ENCODE results near the gene BABAM2. TPM values are rescaled to one million over a fixed set of nuclear protein-coding genes. Genes with fewer than 3 reads are reported as not detected.

The BABAM2 gene
- total and polyA plus RNA-seq, 2 of the 4 experiments (the other 2 are of a cell fraction) = 20.9 to 23.1 TPM

- peak overlapping the region; percentile 32; the same call in 1 of the 2 replicates for H2BK120ac ChIP-seq (ENCODE audit: low read depth, low read length)
- H2AK5ac ChIP-seq (ENCODE audit: low read depth, low read length) = no peak overlapping the region; the same call in 1 of the 2 replicates
- no peak for ATAC-seq (ENCODE audit: low read depth)
- H3K4ac ChIP-seq (ENCODE audit: low read depth, low read length) = peak overlapping the region; percentile 44; the same call in 1 of the 2 replicates
- no peak overlapping the region for H3K4me2 ChIP-seq (ENCODE audit: low read depth, low read length)
- H3K56ac ChIP-seq (ENCODE audit: extremely low read depth, insufficient read depth, low read length) = no peak overlapping the region
- dilution Hi-C loops (cut with HindIII; ENCODE audit: low sequenced_read_pairs, unreplicated experiment) (no loop called here), in situ Hi-C loops (cut with MboI; ENCODE audit: low sequenced_read_pairs) (no loop called here), intact Hi-C loops (cut with micrococcal nuclease) (no loop called here)
- no TSS peak for BruUV-seq (replicated peaks)
- H2AFZ ChIP-seq (replicated peaks; ENCODE audit: low read length, poor library complexity) = no peak overlapping the region
- TF ChIP-seq BHLHE40 (IDR thresholded peaks at IDR 0.05; ENCODE audit: low read depth, low read length) (no peak), CEBPB (IDR thresholded peaks at IDR 0.05; ENCODE audit: low read depth, low read length) (no peak), MXI1 (IDR thresholded peaks at IDR 0.05; ENCODE audit: borderline replicate concordance, low read depth, low read length) (no peak), RCOR1 (IDR thresholded peaks at IDR 0.05; ENCODE audit: insufficient replicate concordance, low read length) (no peak), MAZ (IDR thresholded peaks at IDR 0.05; ENCODE audit: borderline replicate concordance, low read depth, low read length) (no peak), RFX5 (IDR thresholded peaks at IDR 0.05; ENCODE audit: low read depth, low read length) (no peak), FOS (IDR thresholded peaks at IDR 0.05; ENCODE audit: low read depth, low read length) (no peak), CTCF (conservative IDR thresholded peaks at IDR 0.05; ENCODE audit: low read depth, low read length) (no peak), RAD21 (IDR thresholded peaks at IDR 0.05; ENCODE audit: low read length) (no peak), MAFK (IDR thresholded peaks at IDR 0.05; ENCODE audit: low read depth, low read length) (no peak), POLR2A (IDR thresholded peaks at IDR 0.05; ENCODE audit: low read depth, low read length) (no peak), USF2 (IDR thresholded peaks at IDR 0.05; ENCODE audit: low read depth, low read length) (no peak), SMC3 (IDR thresholded peaks at IDR 0.05; ENCODE audit: low read depth, low read length) (no peak), NFE2L2 (IDR thresholded peaks at IDR 0.05; ENCODE audit: low read depth, low read length) (no peak), CHD1 (IDR thresholded peaks at IDR 0.05; ENCODE audit: low read depth, low read length) (no peak)
- TF ChIP-seq, protein P1, sequence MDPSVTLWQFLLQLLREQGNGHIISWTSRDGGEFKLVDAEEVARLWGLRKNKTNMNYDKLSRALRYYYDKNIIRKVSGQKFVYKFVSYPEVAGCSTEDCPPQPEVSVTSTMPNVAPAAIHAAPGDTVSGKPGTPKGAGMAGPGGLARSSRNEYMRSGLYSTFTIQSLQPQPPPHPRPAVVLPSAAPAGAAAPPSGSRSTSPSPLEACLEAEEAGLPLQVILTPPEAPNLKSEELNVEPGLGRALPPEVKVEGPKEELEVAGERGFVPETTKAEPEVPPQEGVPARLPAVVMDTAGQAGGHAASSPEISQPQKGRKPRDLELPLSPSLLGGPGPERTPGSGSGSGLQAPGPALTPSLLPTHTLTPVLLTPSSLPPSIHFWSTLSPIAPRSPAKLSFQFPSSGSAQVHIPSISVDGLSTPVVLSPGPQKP (IDR thresholded peaks at IDR 0.05; ENCODE audit: borderline replicate concordance, low read depth, low read length) = no peak
- no peaks in the 10 kb centered on the region for H4K20me1 ChIP-seq (ENCODE audit: insufficient read depth, low read length)
- H3K9me3 ChIP-seq (ENCODE audit: control insufficient read depth, insufficient read depth, low read length) = no peaks in the 10 kb centered on the region
- peaks cover 3% of the 10 kb centered on the region; the same call in 1 of the 2 replicates for H3K36me3 ChIP-seq (ENCODE audit: control insufficient read depth, insufficient read depth, low read length)
- H2BK15ac ChIP-seq (ENCODE audit: low read depth, low read length) = no peak overlapping the region
- H3K27me3 ChIP-seq (ENCODE audit: control insufficient read depth, insufficient read depth, low read length) = no peaks in the 10 kb centered on the region
- ChIA-PET CTCF (no interaction called here), POLR2A (ENCODE audit: unreplicated experiment) (no interaction called here)
- H3K4me3 ChIP-seq (ENCODE audit: insufficient read depth, low read depth, low read length) = no peak overlapping the region
- H2AK9ac ChIP-seq (replicated peaks; ENCODE audit: low read depth, low read length, poor library complexity) = no peak overlapping the region
- H4K5ac ChIP-seq (ENCODE audit: low read depth, low read length) = no peak overlapping the region
- no peak overlapping the region for H2BK5ac ChIP-seq (ENCODE audit: low read depth, low read length, poor library complexity, severe bottlenecking)
- no peak overlapping the region for H3K9ac ChIP-seq (ENCODE audit: low read depth, low read length)
- peaks cover 9% of the 10 kb centered on the region for H3K9me1 ChIP-seq (ENCODE audit: insufficient read depth, low read length)
- H3K27ac ChIP-seq (ENCODE audit: insufficient read depth, low read length) = no peak overlapping the region
- no peak overlapping the region for H2BK20ac ChIP-seq (ENCODE audit: low read depth, low read length)
- WGBS, 2 experiments (ENCODE audit: extremely low coverage in 2 of 2, insufficient read length in 1 of 2) = 100% methylated on average over 1 of the region's 6 CpGs; no CpG with 5 or more reads in 1 of the 2 experiments
- no peak overlapping the region for H3K23ac ChIP-seq (ENCODE audit: low read depth, low read length)
- H3K79me1 ChIP-seq (ENCODE audit: low read depth in 1 of 2, low read length in 2 of 2) = no peaks in the 10 kb centered on the region
- H4K91ac ChIP-seq (ENCODE audit: insufficient read depth, low read depth, low read length) = no peak overlapping the region
- H3K14ac ChIP-seq (replicated peaks; ENCODE audit: low read depth, low read length) = 0 out of 2 replicates have a peak overlapping the region, but pooled peaks have one; percentile 28
- no peak overlapping the region for H4K8ac ChIP-seq (ENCODE audit: low read depth in 2 of 2, low read length in 2 of 2)
- DNase-seq = no peak
- H3K4me1 ChIP-seq (ENCODE audit: control insufficient read depth, insufficient read depth, low read length) = peaks cover 19% of the 10 kb centered on the region
- H3K18ac ChIP-seq (ENCODE audit: low read depth, low read length) = no peak overlapping the region
Observed at GRCh38 chr2:28335666-28336065, 445.1 kb downstream of the BABAM2 start.
